Activated effector memory CD4-positive, alpha-beta T cell treated with Interleukin-2 at 50 U/mL for 16 hours (primary cell): ENCODE measurements around the gene GALR3.

Source experiments
- DNase-seq: peaks from one replicate; pipeline ENCODE4 v3.0.0-alpha.2; 2020

Gene GALR3

DNA sequence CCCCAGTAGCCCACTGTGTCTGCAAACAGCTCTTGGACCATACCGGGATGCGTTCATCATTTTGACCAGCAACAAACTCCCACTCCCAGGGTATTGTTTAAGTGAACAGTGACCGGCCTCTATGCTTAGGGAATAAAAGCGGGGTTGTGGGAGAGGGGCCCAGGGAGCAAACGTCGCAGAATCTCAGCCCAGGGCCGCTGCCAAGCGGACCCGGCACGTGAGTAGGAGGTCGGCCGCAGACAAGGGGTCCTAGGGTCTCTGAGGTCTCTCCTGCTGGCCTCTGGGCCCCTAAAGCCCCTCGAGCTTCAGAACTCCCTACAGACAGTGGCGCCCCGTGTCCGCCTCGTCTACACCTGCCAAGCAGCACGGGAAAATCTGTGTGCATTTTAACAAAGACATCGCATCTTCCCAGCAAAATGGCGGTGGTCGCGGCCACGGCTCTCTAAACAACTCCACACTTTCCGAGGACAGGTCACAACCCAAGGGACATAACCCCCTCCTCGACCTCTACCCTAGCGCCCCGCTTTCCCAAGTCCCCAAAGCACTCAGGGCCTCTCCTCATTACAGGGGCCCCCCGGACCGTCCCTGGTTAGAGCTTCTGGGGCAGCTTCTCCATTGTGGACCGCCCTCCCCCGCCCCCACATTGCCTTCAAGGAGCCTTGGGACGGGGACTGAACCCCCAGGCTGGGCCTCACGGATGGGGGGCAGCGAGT, 19.4 kb upstream of the GALR3 start:
- no peak for DNase-seq

DNA sequence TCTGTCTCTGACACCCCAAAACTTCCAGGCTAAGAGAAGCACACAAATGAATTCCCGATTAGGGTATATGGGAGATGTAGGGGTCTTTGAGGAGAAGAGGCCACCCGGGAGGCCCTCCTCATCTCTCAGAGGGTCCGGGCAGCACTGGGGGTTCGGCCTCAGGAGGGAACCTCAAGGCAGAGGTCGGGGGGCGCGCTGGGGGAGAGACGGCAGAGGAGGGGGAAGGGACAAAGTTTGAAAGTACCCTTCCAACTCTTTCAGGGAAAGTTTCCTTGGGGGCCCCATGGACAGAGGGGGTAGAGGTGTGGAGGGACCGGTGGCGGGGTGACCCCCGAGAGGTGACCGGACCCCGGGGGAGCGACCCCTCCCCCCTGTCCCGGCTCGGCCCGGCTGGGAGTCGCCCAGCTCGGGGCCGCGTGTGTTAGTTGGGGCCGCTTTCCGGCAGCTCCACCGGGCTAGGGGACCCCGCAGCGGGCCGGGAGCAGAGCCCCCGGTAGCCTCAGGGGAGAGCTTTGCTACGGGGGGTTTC, 18.8 kb upstream of the GALR3 start:
- DNase-seq, result no peak

DNA sequence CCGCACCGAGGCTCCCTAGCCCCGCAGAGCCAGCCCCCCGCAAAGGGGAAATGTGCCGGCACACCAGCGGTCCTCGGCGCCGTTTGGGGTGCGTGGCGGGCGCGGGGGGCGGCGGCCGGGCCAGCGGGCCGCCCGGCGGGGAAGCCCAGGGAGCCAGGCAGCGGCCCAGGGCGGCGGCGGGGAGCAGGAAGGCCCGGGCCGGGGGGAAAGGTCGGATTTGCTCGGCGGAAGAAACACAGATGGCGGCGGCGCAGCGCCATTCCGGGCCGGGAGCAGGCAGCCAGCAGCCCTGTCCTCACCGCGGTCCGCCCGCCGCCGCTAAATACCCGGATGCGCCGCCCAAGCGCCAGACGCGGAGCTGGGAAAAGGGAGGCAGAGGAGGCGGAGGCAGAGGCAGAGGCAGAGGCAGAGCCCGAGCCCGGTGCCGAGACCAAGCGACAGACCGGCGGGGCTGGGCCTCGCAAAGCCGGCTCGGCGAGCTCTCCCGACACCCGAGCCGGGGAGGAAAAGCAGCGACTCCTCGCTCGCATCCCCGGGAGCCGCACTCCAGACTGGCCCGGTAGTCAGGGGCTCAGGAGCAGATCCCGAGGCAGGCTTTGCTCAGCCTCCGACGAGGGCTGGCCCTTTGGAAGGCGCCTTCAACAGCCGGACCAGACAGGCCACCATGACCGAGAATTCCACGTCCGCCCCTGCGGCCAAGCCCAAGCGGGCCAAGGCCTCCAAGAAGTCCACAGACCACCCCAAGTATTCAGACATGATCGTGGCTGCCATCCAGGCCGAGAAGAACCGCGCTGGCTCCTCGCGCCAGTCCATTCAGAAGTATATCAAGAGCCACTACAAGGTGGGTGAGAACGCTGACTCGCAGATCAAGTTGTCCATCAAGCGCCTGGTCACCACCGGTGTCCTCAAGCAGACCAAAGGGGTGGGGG, 18.0 kb upstream of the GALR3 start:
- peak; percentile 47 for DNase-seq

DNA sequence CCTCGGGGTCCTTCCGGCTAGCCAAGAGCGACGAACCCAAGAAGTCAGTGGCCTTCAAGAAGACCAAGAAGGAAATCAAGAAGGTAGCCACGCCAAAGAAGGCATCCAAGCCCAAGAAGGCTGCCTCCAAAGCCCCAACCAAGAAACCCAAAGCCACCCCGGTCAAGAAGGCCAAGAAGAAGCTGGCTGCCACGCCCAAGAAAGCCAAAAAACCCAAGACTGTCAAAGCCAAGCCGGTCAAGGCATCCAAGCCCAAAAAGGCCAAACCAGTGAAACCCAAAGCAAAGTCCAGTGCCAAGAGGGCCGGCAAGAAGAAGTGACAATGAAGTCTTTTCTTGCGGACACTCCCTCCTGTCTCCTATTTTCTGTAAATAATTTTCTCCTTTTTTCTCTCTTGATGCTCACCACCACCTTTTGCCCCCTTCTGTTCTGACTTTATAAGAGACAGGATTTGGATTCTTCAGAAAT, 17.3 kb upstream of the GALR3 start:
- DNase-seq, result no peak

DNA sequence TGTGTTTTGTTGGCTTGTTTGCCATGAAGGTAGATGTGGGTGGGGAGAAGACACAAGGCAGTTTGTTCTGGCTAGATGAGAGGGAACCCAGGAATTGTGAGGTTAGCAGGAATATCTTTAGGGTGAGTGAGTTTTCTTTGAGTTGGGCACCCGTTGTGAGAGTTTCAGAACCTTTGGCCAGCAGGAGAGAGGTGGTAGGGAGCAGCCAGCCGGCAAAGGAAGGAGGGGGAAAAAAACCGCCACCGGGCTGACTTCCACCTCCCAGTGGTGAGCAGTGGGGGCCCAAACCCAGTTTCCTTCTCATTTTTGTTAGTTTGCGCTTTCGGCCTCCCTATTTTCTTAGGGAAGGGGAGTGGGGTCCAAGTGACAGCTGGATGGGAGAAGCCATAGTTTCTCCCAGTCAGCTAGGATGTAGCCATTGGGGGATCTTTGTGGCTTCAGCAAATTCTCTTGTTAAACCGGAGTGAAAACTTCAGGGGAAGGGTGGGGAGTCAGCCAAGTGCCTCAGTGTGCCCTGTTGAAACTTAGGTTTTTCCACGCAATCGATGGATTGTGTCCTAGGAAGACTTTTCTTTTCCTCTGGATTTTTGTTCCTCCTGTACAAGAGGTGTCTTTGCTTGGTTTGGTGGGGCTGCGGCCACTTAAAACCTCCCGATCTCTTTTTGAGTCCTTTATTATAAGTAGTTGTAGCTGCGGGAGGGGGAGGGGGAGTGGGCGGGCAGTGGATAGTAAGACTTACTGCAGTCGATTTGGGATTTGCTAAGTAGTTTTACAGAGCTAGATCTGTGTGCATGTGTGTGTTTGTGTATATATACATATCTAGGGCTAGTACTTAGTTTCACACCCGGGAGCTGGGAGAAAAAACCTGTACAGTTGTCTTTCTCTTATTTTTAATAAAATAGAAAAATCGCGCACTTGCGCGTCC, 16.5 kb upstream of the GALR3 start:
- DNase-seq, result no peak

DNA sequence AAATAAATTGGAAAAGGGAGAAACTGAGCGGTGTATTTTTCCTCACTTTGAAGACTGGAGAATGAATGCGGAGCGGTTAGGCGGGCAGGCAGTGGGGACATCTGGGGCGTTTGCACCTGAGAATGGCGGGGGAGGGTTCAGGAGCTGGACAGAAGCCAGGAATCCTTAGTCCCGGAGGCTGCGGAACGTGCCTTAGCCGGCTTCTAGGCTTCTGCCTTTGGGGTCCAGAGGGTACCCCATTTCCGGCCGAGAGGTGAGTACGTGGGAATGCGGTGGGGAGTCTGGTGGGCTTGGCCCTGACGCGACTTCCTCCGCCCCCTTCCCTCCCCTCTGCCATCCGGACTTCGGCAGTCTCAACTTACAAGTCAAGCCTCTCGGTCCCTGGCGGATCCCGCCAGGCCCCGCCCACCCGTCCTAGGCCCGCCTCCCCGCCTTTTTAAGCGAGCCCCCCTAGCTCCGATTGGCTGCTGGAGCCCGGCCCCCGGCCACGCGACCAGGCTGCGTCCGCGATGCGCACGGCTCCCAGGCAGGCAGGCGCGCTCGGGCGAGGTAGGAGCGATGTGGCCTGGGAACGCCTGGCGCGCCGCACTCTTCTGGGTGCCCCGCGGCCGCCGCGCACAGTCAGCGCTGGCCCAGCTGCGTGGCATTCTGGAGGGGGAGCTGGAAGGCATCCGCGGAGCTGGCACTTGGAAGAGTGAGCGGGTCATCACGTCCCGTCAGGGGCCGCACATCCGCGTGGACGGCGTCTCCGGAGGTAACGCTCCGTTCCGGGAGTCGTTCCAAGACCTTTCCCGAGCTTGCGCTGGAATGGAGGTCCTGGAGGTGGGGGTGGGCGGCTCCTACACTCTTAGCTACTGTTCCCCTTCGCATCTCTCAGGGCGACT, 15.5 kb upstream of the GALR3 start, which contains the start of gene GCAT:
Gene GCAT (plus strand): TSS at position 525 of the 884 bp plus-strand sequence. CDS start 34 bp downstream, at position 559.
- DNase-seq, result peak; percentile 78

DNA sequence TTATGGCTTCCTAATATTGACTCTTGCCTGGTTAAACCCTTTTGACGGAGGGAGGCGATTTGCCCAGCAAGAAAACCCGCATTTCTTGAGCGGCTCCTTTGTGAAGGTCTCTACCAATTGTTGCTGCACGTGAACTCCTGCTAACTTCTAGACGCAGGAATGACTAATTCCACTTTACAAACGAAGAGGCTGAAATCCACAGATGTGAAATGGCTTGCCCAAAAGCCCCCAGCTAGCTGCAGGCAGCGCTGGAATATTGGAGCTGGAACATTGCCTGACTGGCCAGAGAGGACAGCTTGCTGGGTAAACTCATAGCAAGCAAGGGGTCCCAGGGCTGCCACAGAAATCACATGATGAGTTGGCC, 14.9 kb upstream of the GALR3 start:
- no peak for DNase-seq

DNA sequence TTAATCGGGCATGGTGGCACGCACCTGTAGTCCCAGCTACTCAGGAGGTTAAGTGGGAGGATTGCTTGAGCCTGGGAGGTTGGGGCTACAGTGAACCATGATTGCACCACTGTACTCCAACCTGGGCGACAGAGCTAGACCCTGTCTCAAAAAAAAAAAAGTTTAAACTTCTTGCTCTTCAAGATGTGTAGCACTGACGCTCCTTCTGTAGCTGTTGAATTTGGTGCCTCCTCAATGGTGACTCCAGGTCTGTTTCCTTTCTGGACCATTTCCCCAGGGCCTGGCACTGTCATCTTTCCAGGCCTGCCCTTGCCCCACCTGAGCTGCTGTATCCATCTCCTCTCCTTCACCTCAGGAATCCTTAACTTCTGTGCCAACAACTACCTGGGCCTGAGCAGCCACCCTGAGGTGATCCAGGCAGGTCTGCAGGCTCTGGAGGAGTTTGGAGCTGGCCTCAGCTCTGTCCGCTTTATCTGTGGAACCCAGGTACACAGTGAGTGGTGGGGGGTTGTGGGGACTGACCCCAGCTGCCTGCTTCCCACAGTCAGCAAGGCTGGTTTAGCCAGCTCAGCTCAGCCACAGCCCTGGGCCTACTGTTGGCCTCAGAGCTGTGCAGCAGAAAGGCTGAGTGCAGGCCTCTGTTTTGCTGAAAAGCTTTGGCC, 13.4 kb upstream of the GALR3 start:
- no peak for DNase-seq

DNA sequence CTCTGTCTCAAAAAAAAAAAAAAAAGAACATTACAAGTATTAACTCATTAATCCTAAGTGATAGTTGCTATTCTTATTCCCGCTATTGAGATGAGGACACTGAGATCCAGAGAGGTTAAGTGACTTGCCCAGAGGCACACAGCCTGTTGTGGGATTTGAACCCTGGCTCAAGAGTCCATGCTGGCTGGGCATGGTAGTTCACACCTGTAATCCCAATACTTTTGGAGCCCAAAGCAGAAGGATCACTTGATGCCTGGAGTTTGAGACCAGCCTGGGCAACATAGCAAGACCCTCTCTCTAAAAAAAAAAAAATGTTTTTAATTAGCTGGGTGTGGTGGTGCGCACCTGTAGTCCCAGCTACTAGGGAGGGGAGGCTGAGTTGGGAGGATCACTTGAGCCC, 11.3 kb upstream of the GALR3 start:
- DNase-seq, result no peak

DNA sequence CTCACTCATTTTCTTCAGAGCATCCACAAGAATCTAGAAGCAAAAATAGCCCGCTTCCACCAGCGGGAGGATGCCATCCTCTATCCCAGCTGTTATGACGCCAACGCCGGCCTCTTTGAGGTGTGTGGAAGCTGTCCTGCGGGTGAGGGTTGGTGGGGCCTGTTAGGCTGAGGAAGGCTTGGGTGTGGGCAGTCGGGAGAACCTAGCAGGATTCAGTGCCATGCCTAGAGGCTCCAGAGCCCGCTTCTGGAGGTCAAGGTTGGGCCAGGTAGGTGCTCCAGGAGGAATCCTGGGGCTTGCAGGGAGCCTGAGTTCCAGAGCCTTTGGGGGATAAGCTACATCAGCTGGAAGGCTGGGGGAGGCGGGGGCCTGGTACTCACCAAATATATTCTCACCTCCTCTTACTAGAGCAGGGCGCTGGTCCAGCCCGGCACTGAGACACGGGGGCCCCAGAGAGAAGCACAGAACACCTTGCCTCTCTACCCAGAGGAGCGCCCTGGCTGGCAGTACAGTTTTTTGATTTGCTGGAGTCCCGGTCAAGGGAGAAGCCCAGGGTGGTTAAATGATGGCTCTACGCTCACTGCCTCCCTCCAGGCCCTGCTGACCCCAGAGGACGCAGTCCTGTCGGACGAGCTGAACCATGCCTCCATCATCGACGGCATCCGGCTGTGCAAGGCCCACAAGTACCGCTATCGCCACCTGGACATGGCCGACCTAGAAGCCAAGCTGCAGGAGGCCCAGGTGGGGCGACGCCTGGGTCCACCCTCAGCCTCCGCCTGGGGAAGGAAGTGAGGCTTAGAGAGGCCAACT, 10.1 kb upstream of the GALR3 start:
- DNase-seq, result no peak

DNA sequence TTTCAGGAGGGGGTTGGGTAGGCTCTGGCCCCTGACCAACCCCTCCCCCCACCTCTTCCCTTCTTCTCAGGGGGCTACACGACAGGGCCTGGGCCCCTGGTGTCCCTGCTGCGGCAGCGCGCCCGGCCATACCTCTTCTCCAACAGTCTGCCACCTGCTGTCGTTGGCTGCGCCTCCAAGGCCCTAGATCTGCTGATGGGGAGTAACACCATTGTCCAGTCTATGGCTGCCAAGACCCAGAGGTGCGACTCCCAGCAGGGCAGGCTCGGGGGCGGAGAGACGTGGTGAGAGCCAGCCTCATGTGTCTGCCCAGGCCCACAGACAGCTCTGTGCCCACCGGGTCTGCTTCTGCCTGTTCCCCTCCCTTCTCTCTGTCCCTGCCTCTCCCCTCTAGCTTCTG, 7.6 kb upstream of the GALR3 start:
- DNase-seq, result no peak

DNA sequence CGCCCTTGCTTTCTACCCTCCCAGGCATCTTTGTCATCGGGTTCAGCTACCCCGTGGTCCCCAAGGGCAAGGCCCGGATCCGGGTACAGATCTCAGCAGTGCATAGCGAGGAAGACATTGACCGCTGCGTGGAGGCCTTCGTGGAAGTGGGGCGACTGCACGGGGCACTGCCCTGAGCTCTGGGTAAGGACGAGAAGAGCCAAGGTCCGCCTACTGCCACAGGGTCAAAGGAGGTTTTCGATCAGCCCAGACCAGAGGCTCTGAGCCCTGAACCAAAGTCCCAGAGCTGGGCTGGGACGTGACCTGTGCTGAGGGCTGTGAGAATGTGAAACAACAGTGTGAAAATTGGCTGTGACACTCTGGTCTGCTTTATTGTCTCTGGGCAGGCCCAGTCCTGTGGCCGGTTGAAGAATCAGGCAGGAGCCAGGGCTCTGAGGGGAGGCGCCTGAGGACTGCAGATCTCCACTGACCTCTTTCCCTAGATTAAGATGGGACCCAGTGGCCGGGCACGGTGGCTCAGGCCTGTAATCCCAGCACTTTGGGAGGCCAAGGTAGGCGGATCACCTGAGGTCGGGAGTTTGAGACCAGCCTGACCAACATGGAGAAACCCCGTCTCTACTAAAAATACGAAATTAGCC, 6.5 kb upstream of the GALR3 start:
- DNase-seq, result no peak

DNA sequence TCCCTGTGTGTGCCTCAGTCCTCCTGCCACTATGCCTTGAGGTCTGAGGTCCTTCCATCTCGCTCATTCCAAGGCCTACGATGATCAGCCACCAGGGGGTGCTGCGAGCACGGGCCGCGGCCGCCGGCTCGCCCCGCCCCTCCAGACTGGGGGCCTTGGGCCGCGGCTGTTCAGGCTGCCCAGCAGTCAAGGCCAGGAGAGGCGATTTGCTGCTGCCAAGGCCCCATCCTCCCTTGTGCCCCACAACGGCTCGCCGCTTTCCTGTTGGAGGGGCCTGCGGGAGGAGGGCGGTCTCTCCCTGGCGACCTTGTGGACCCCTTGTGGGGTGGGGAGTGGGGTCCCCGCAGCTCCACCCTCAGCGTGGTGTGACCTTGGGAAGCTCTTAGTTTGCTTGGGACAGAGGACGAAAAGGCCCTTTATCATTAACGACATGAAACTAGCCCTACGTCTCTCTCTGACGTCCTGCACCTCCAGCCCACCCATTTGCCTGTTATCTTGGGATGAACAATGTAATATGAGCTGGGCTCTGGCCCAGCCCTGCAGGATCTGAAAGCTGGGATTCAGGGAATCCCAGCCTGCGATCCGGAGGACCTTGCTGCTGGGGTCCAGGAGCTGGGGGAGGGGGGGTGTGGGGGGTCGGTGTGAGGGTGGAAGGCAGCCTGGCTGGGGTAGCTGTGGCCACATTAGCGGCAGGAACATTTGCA, 5.3 kb upstream of the GALR3 start:
- DNase-seq, result peak; percentile 73

DNA sequence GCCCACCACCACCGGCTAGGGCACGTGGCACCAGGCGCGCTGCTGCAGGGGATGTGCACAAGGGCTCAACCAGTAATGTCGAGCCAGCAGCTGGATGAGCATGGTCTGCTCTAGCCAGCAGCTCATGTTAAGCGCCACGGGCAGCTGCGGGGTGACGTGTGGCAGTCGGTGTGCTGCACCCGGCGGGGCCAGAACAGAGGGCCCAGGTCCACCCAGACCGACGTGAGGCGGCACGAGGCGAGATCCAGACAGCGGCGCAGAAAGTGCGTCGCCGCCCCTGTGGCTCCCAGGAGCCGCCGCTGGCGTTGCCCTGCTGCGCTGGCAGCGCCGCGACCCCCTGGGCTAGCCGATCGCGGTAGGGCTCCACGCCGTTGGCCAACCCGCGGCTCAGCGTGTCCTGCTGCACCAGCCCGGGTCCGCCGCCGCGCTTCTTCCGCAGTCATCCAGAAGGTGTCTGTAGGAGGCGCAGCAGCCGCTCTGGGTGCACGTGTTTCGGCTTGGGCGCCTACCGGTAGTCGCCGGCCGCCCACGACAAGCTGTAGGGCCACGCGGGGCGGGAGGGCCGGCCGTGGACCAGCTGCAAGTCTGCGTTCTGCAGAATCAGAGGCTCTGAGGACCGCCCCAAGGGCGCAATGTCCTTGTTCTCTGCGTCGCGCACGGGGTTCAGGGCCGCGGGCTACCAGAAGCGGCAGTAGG, 4.6 kb upstream of the GALR3 start:
- peak; percentile 47 for DNase-seq

DNA sequence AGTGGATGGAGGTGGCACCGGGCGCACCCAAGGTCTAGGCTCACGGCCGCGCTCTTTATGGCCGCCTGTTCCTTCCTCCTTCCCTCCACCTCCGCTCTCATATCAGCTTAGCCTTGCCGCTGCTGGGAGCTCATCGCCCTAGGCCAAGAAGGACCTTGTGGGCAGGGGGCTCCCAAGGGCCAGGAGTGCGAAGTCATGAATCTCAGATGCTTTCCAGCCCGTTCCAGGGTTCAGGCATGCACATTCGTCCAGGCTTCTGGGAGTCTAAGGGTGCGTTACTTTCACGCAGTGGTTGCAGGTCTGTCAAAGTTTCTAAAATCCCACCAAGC, 4.1 kb upstream of the GALR3 start:
- DNase-seq, result no peak

DNA sequence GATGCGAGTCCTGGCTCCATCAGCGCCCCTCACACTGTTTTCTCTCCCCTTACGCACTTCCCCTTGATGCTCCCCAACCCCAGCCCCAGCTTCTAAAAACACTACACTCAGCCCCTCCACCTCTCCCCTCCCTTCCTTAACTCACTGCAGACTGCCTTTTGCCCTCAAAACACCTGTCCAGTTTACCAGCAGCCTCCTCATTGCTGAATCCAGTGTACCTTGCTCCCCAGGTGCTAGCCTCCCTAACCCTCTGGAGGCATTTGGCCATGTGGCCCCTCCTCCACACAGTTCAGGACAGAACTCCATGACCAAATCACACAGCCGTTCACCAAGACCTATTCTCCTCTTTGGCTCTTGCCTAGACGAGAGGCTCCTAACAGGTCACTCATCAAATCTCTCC, 2.8 kb upstream of the GALR3 start:
- DNase-seq, result no peak

DNA sequence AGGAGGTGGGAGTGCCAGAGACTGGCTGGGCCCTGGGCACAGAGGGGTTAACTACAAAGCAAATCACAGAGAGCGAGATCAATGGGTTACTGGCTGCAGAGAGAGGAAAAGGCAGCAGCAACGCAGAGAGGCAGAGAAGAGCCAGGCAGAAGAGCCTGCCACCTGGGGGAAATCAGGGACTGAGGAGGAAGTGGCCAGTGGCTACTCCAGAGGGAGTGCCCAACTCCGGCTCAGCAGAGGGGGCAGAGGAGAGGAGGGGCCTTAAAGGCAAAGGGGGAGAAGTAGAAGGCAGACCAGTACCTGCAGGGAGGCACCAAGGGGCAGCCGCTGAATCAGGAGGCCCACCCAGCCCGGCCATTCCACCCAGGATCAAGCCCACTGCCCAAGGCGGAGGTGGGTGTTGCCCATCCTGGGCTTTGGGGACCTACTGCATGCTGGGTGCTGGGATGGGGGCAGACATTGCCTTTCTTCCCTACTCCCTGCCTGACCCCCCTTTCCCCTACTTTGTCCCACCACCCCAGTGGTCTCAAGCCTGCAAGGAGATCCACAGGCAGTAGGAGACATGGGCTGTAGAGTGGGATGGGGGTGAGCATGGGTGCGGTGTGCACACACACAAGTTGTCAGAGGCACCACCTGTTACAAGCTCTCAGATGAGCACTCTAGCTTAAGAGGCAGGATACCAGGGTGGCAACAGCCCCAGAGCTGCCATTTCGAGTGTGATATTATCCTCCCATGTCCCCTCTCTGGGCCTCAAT, 926 bp upstream of the GALR3 start:
- DNase-seq, result no peak
